ENCODE data around the gene AIPL1.

Gene AIPL1

GRCh38 chr17:6413065-6413464 is 21.9 kb downstream of the AIPL1 start:
- no peak overlapping the region for H3K9ac ChIP-seq (ENCODE audit: low read length)
- H3K27ac ChIP-seq (ENCODE audit: low read depth, low read length), result no peak overlapping the region
- no peaks in the 10 kb centered on the region for H3K36me3 ChIP-seq (ENCODE audit: control insufficient read depth, insufficient read depth, low read length)
- no peaks in the 10 kb centered on the region for H3K27me3 ChIP-seq (ENCODE audit: control insufficient read depth, insufficient read depth, low read length)
- H3K4me3 ChIP-seq (ENCODE audit: low read length), result no peak overlapping the region
- no peaks in the 10 kb centered on the region for H3K4me1 ChIP-seq (ENCODE audit: control insufficient read depth, insufficient read depth, low read length)

GRCh38 chr17:6408735-6409134 is 26.2 kb downstream of the AIPL1 start:
- H3K9ac ChIP-seq (ENCODE audit: low read length), result no peak overlapping the region
- no peaks in the 10 kb centered on the region for H3K36me3 ChIP-seq (ENCODE audit: control insufficient read depth, insufficient read depth, low read length)
- no peak overlapping the region for H3K27ac ChIP-seq (ENCODE audit: low read depth, low read length)
- no peaks in the 10 kb centered on the region for H3K4me1 ChIP-seq (ENCODE audit: control insufficient read depth, insufficient read depth, low read length)
- H3K4me3 ChIP-seq (ENCODE audit: low read length), result no peak overlapping the region
- H3K27me3 ChIP-seq (ENCODE audit: control insufficient read depth, insufficient read depth, low read length), result no peaks in the 10 kb centered on the region

- Histone ChIP-seq H3K36me3 (ENCODE audit: control insufficient read depth, insufficient read depth, low read length) (no peaks in the 10 kb centered on the region), H3K27me3 (ENCODE audit: control insufficient read depth, insufficient read depth, low read length) (no peaks in the 10 kb centered on the region), H3K4me1 (ENCODE audit: control insufficient read depth, insufficient read depth, low read length) (no peaks in the 10 kb centered on the region), H3K27ac (ENCODE audit: low read depth, low read length) (no peak overlapping the region), H3K4me3 (ENCODE audit: low read length) (no peak overlapping the region), H3K9ac (ENCODE audit: low read length) (no peak overlapping the region)
These were observed 26.6 kb downstream of the AIPL1 start for GRCh38 chr17:6408276-6408675.

GRCh38 chr17:6402258-6402657 is 32.7 kb downstream of the AIPL1 start:
- Histone ChIP-seq H3K4me1 (ENCODE audit: control insufficient read depth, insufficient read depth, low read length) (no peaks in the 10 kb centered on the region), H3K27me3 (ENCODE audit: control insufficient read depth, insufficient read depth, low read length) (no peaks in the 10 kb centered on the region), H3K36me3 (ENCODE audit: control insufficient read depth, insufficient read depth, low read length) (no peaks in the 10 kb centered on the region), H3K4me3 (ENCODE audit: low read length) (no peak overlapping the region), H3K27ac (ENCODE audit: low read depth, low read length) (no peak overlapping the region), H3K9ac (ENCODE audit: low read length) (no peak overlapping the region)

- H3K36me3 ChIP-seq (ENCODE audit: control insufficient read depth, insufficient read depth, low read length), result no peaks in the 10 kb centered on the region
- no peak overlapping the region for H3K4me3 ChIP-seq (ENCODE audit: low read length)
- no peak overlapping the region for H3K9ac ChIP-seq (ENCODE audit: low read length)
- no peaks in the 10 kb centered on the region for H3K27me3 ChIP-seq (ENCODE audit: control insufficient read depth, insufficient read depth, low read length)
- no peaks in the 10 kb centered on the region for H3K4me1 ChIP-seq (ENCODE audit: control insufficient read depth, insufficient read depth, low read length)
- no peak overlapping the region for H3K27ac ChIP-seq (ENCODE audit: low read depth, low read length)
These were observed 36.0 kb downstream of the AIPL1 start for GRCh38 chr17:6398955-6399354.

GRCh38 chr17:6394055-6394606 is 40.8 kb downstream of the AIPL1 start:
- Histone ChIP-seq H3K4me3 (ENCODE audit: low read length) (no peak overlapping the region), H3K36me3 (ENCODE audit: control insufficient read depth, insufficient read depth, low read length) (no peaks in the 10 kb centered on the region), H3K27me3 (ENCODE audit: control insufficient read depth, insufficient read depth, low read length) (no peaks in the 10 kb centered on the region), H3K27ac (ENCODE audit: low read depth, low read length) (no peak overlapping the region), H3K9ac (ENCODE audit: low read length) (no peak overlapping the region), H3K4me1 (ENCODE audit: control insufficient read depth, insufficient read depth, low read length) (no peaks in the 10 kb centered on the region)

- Histone ChIP-seq H3K36me3 (ENCODE audit: control insufficient read depth, insufficient read depth, low read length) (no peaks in the 10 kb centered on the region), H3K4me1 (ENCODE audit: control insufficient read depth, insufficient read depth, low read length) (no peaks in the 10 kb centered on the region), H3K4me3 (ENCODE audit: low read length) (no peak overlapping the region), H3K9ac (ENCODE audit: low read length) (no peak overlapping the region), H3K27me3 (ENCODE audit: control insufficient read depth, insufficient read depth, low read length) (no peaks in the 10 kb centered on the region), H3K27ac (ENCODE audit: low read depth, low read length) (no peak overlapping the region)
These were observed 41.5 kb downstream of the AIPL1 start for GRCh38 chr17:6393351-6393952.

GRCh38 chr17:6392609-6393350 is 42.1 kb downstream of the AIPL1 start:
- no peak overlapping the region for H3K9ac ChIP-seq (ENCODE audit: low read length)
- no peaks in the 10 kb centered on the region for H3K27me3 ChIP-seq (ENCODE audit: control insufficient read depth, insufficient read depth, low read length)
- H3K36me3 ChIP-seq (ENCODE audit: control insufficient read depth, insufficient read depth, low read length), result no peaks in the 10 kb centered on the region
- no peak overlapping the region for H3K4me3 ChIP-seq (ENCODE audit: low read length)
- H3K27ac ChIP-seq (ENCODE audit: low read depth, low read length), result no peak overlapping the region
- H3K4me1 ChIP-seq (ENCODE audit: control insufficient read depth, insufficient read depth, low read length), result no peaks in the 10 kb centered on the region

- Histone ChIP-seq H3K9ac (ENCODE audit: low read length) (no peak overlapping the region), H3K4me3 (ENCODE audit: low read length) (no peak overlapping the region), H3K27me3 (ENCODE audit: control insufficient read depth, insufficient read depth, low read length) (no peaks in the 10 kb centered on the region), H3K27ac (ENCODE audit: low read depth, low read length) (no peak overlapping the region), H3K4me1 (ENCODE audit: control insufficient read depth, insufficient read depth, low read length) (no peaks in the 10 kb centered on the region), H3K36me3 (ENCODE audit: control insufficient read depth, insufficient read depth, low read length) (no peaks in the 10 kb centered on the region)
These were observed 46.5 kb downstream of the AIPL1 start for GRCh38 chr17:6388416-6388815.

GRCh38 chr17:6387858-6388257 is 47.1 kb downstream of the AIPL1 start:
- Histone ChIP-seq H3K36me3 (ENCODE audit: control insufficient read depth, insufficient read depth, low read length) (no peaks in the 10 kb centered on the region), H3K27me3 (ENCODE audit: control insufficient read depth, insufficient read depth, low read length) (no peaks in the 10 kb centered on the region)

GRCh38 chr17:6387442-6387841 is 47.5 kb downstream of the AIPL1 start:
- H3K9ac ChIP-seq (ENCODE audit: low read length), result no peak overlapping the region
- H3K27ac ChIP-seq (ENCODE audit: low read depth, low read length), result no peak overlapping the region
- H3K4me1 ChIP-seq (ENCODE audit: control insufficient read depth, insufficient read depth, low read length), result no peaks in the 10 kb centered on the region

More at GRCh38 chr17:6387858-6388257, 47.1 kb downstream of the AIPL1 start:
- no peak overlapping the region for H3K9ac ChIP-seq (ENCODE audit: low read length)
- no peaks in the 10 kb centered on the region for H3K4me1 ChIP-seq (ENCODE audit: control insufficient read depth, insufficient read depth, low read length)
- H3K27ac ChIP-seq (ENCODE audit: low read depth, low read length), result no peak overlapping the region
- H3K4me3 ChIP-seq (ENCODE audit: low read length), result no peak overlapping the region

GRCh38 chr17:6386041-6386630 is 48.8 kb downstream of the AIPL1 start:
- Histone ChIP-seq H3K36me3 (ENCODE audit: control insufficient read depth, insufficient read depth, low read length) (no peaks in the 10 kb centered on the region), H3K4me3 (ENCODE audit: low read length) (no peak overlapping the region), H3K9ac (ENCODE audit: low read length) (no peak overlapping the region), H3K4me1 (ENCODE audit: control insufficient read depth, insufficient read depth, low read length) (no peaks in the 10 kb centered on the region), H3K27ac (ENCODE audit: low read depth, low read length) (no peak overlapping the region), H3K27me3 (ENCODE audit: control insufficient read depth, insufficient read depth, low read length) (no peaks in the 10 kb centered on the region)

More at GRCh38 chr17:6387442-6387841, 47.5 kb downstream of the AIPL1 start:
- Histone ChIP-seq H3K36me3 (ENCODE audit: control insufficient read depth, insufficient read depth, low read length) (no peaks in the 10 kb centered on the region), H3K4me3 (ENCODE audit: low read length) (no peak overlapping the region), H3K27me3 (ENCODE audit: control insufficient read depth, insufficient read depth, low read length) (no peaks in the 10 kb centered on the region)
